Tibial artery (tissue), 4 donors: ENCODE measurements around the gene PPP1R1B.

ENCODE experiments used
- DNase-seq, 2 donors: peaks; one replicate each; pipeline ENCODE4 v3.0.0-alpha.2; 2019
- H3K27ac ChIP-seq, 2 donors: fragments of 200-600 bp; sonication (generic) in 1 of 2; 1 replicate in 1 of 2; 2 replicates in 1 of 2; pipeline ENCODE4 v1.5.1; 2018 to 2019; ENCODE audit warnings: mild to moderate bottlenecking in 1 of 2
- H3K27me3 ChIP-seq, 2 donors: fragments of 200-600 bp; sonication (generic) in 1 of 2; one replicate each; pipeline versions ENCODE4 v1.5.1 to v1.6.0; 2016 to 2019
- H3K36me3 ChIP-seq, 3 donors: fragments of 200-600 bp; sonication (generic) in 2 of 3; one replicate each; pipeline ENCODE4 v1.5.1; 2016 to 2019; ENCODE audit warnings: mild to moderate bottlenecking in 2 of 3
- H3K4me1 ChIP-seq, 4 donors: fragments of 200-600 bp; sonication (generic) in 2 of 4; 1 replicate in 3 of 4; 2 replicates in 1 of 4; pipeline ENCODE4 v1.5.1; 2016 to 2019
- H3K4me3 ChIP-seq, 2 donors: fragments of 200-600 bp; sonication (generic) in 1 of 2; 1 replicate in 1 of 2; 2 replicates in 1 of 2; pipeline ENCODE4 v1.5.1; 2018 to 2019; ENCODE audit warnings: mild to moderate bottlenecking in 2 of 2
- H3K9me3 ChIP-seq, 3 donors: fragments of 200-600 bp; sonication (generic) in 1 of 3; one replicate each; pipeline ENCODE4 v1.5.1; 2016 to 2019
- CTCF ChIP-seq, 2 experiments: fragments of 200-600 bp in 1 of 2; fragments of 450-650 bp in 1 of 2; IDR thresholded peaks; one replicate each; pipeline ENCODE4 v1.5.1; 2017 to 2019; ENCODE audit warnings: antibody characterized with exemption in 2 of 2, mild to moderate bottlenecking in 1 of 2, moderate library complexity in 1 of 2
- intact Hi-C: fragments of 100-400 bp; cut with DNase I; formaldehyde crosslinking; loops from one replicate; pipeline ENCODE4 v1.15.0; 2023; ENCODE audit warnings: low total_unique reads

Gene PPP1R1B

DNA sequence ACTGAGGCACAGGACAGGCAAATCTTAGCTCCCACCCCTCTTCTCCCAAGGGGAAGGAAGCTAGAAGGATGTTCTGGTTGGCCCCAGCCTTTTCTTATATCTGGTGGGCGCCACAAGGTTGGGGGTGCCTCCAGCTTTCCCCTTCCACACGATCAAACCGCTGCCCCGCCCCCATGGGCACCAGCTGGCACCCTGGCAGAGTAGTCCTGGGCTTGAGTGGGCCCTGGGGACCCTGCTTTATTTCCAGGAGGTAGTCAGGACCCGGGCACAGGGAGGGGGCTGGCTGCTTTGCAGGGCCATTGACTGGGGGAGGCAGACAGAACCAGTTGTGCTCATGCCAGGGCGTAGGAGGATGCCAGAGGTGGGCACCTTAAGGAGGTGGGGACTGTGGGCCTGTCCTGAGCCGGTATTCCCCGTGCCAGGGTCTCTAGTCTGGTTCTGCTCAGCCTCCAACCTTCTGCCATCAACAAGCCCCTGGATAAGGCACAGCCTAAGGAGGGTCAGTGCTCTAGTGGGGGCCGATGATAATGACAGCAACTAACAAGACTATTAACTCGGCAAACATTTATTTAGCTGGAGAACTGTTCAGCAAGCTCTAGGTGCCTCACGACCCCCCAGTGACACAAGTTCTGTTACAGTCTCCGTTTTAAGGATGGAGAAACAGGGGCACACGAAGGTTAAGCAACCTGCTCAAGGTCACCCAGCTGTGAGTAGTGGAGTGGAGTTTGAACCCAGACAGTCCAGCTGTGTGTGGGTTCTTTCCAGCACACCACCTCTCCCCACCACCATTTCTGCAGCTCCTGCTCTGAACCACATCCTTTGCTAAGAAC lies 7.6 kb upstream of the PPP1R1B start:
- no peak for DNase-seq
- H3K4me1 ChIP-seq, result peaks cover 0 to 38% (median 13%) of the 10 kb centered on the region in 4 donors
- no peaks in the 10 kb centered on the region for H3K36me3 ChIP-seq
- TF ChIP-seq CTCF (IDR thresholded peaks at IDR 0.05), result no peak
- no peak overlapping the region for H3K27ac ChIP-seq
- H3K9me3 ChIP-seq, result no peaks in the 10 kb centered on the region
- intact Hi-C loops, result no loop called here
- peak overlapping the region in 1 of 2 donors; percentile 63 for H3K4me3 ChIP-seq
- peaks cover 0 to 48% of the 10 kb centered on the region in 2 donors for H3K27me3 ChIP-seq

GRCh38 chr17:39619786-39620101 lies 7.0 kb upstream of the PPP1R1B start:
- Histone ChIP-seq H3K4me3 (no peak overlapping the region), H3K36me3 (no peaks in the 10 kb centered on the region), H3K27ac (no peak overlapping the region), H3K9me3 (no peaks in the 10 kb centered on the region), H3K4me1 (peaks cover 0 to 38% (median 13%) of the 10 kb centered on the region in 4 donors), H3K27me3 (peaks cover 0 to 46% of the 10 kb centered on the region in 2 donors)
- DNase-seq, result no peak
- intact Hi-C loops, result loop anchor here (5.0 kb wide), 1 partner anchor 113 kb away; the partner anchor contains the start of gene MIEN1
- TF ChIP-seq CTCF (IDR thresholded peaks at IDR 0.05), result no peak

DNA sequence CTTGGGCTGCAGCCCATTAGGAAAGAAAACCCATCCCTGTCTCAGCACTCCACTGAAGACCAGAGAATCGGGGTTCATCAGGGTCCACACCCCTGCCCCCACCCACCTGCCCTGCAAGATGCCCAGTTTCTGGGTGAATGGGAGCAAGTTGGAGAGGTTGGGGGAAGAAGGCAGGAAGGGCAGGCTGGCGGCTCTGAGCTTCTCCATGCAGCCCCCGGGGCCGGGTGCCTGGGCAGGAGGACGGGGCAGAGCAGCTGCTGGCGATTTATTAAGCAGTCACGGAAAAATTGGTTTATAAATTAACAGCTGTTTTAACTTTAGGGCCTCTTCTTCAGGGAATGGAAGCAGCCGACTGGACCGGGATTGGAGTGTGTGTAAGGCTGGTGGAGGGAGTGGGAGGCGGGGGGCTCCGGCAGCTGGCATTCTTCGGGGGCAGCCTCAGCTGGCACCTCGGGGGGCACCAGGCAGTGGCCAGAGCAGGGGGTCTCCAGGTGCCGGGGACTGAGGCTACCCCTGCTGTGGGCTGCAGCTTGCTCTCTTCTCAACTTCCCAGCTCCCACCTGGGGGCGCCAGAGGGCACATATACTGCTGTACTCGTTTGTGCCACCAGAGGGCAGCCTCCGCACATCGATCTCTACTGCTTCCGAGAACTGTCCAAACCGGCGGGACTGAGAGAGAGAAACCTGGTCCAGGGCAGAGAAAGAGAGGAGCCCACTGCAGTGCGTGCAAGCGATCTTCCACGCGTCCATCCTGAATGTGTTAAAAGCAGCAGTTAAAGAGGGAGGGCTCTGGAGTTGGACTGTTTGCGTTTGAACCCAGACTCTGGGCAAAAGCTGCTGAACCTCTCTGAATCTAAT lies 5.0 kb upstream of the PPP1R1B start:
- H3K4me1 ChIP-seq, result peaks cover 0 to 45% (median 16%) of the 10 kb centered on the region in 4 donors
- no peak overlapping the region for H3K27ac ChIP-seq
- H3K9me3 ChIP-seq, result no peaks in the 10 kb centered on the region
- H3K27me3 ChIP-seq, result peaks cover 2 to 46% of the 10 kb centered on the region in 2 donors
- peak; percentile 85 to 91 for DNase-seq
- H3K36me3 ChIP-seq, result no peaks in the 10 kb centered on the region
- intact Hi-C loops, result loop anchor here (1.0 to 5.0 kb wide), 2 partner anchors 111 to 133 kb away; partner anchors contain the start of gene MIEN1
- no peak overlapping the region for H3K4me3 ChIP-seq
- peak; percentile 99 to 100 for TF ChIP-seq CTCF (IDR thresholded peaks at IDR 0.05)

DNA sequence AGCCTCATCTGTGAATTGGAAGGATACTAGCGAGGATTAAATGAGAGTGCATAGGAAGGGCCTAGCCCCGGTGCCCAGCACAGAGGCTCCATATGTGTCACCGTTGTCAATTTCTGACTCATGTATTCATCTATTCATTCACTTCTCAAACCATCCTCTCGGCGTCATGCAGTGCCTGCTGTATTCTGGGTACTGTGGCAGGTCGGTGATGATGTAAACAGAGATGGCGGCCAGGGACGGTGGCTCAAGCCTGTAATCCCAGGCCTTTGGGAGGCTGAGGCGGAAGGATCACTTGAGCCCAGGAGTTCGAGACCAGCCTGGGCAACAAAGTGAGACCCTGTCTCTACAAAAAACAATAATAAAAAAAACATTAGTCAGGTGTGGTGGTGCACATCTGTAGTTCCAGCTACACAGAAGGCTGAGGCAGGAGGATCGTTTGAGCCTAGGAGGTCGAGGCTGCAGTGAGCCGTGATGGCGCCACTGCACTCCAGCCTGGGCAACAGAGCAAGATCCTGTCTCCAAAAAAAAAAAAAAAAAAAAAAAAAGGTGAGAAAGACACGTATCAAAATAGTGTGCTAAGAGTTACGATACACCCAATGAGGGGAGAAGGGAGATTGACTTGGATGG lies 4.3 kb upstream of the PPP1R1B start:
- Histone ChIP-seq H3K27ac (no peak overlapping the region), H3K27me3 (peaks cover 10 to 46% of the 10 kb centered on the region in 2 donors), H3K4me3 (no peak overlapping the region), H3K9me3 (no peaks in the 10 kb centered on the region), H3K36me3 (no peaks in the 10 kb centered on the region), H3K4me1 (peaks cover 0 to 47% (median 21%) of the 10 kb centered on the region in 4 donors)
- TF ChIP-seq CTCF (IDR thresholded peaks at IDR 0.05), result no peak
- intact Hi-C loops, result loop anchor here (1.0 to 5.0 kb wide), 2 partner anchors 110 to 132 kb away; partner anchors contain the start of gene MIEN1
- DNase-seq, result no peak

DNA sequence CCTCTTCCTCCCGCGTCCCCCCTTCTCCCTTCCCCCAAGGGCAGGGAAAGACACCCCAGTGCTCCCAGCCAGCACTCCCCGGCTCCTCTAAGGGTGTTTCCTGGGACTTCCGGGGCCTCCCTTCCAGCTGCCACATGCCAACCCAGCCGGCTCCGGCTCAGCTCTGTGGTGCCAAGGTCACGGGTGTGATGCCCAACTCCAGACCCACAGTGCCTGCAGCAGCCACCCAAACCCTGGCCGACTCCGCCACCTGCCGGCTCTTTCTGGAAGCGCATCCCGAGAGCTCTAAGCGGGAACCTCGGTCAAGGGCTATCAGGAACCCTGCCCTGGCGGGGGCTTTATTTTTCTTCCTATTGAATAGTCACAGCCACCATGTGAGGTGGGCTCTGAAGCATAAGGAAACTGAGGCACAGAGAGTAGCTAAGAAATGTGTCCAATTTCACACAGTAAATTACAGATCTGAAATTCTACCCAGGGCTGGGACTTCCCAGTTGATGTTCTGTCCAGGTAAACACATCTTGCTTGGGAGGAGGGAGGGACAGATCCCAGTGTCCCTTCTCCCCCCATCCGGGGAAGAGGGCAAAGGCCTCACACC lies 3.3 kb upstream of the PPP1R1B start:
- peaks cover 15 to 55% of the 10 kb centered on the region in 2 donors for H3K27me3 ChIP-seq
- H3K27ac ChIP-seq, result no peak overlapping the region
- DNase-seq, result peak; percentile 84 to 89
- peaks cover 0 to 40% (median 16%) of the 10 kb centered on the region in 4 donors for H3K4me1 ChIP-seq
- H3K36me3 ChIP-seq, result no peaks in the 10 kb centered on the region
- H3K9me3 ChIP-seq, result no peaks in the 10 kb centered on the region
- intact Hi-C loops, result loop anchor here (5.0 kb wide), 1 partner anchor 109 kb away; the partner anchor contains the start of gene MIEN1
- H3K4me3 ChIP-seq, result no peak overlapping the region
- TF ChIP-seq CTCF (IDR thresholded peaks at IDR 0.05), result peak; percentile 83 to 91
